SK-N-MC (cell line): ENCODE results near the gene PSEN1.

Experiments
- DNase-seq: peaks from one replicate; pipeline ENCODE4 v3.0.0-alpha.2; 2011; ENCODE audit warnings: low read depth, low spot score
- H3K27ac ChIP-seq: fragments of 200-600 bp; sonication (generic); 2 replicates; pipeline ENCODE4 v1.5.1; 2016; ENCODE audit warnings: mixed run types
- H3K36me3 ChIP-seq: fragments of 200-600 bp; sonication (generic); 2 replicates; pipeline ENCODE4 v1.6.1; 2017; ENCODE audit warnings: antibody characterized with exemption, low read length, mixed read lengths; ENCODE audit not compliant: insufficient read depth
- H3K4me3 ChIP-seq: fragments of 200-600 bp; sonication (generic); 2 replicates; pipeline ENCODE4 v1.5.1; 2016
- H3K9ac ChIP-seq: fragments of 200-600 bp; sonication (generic); 2 replicates; pipeline ENCODE4 v1.8.0; 2017; ENCODE audit warnings: mixed run types, mixed read lengths; ENCODE audit not compliant: insufficient read length
- H3K9me3 ChIP-seq: fragments of 200-600 bp; sonication (generic); 2 replicates; pipeline ENCODE4 v1.6.1; 2017; ENCODE audit warnings: low read depth, mild to moderate bottlenecking, antibody characterized with exemption, low read length, moderate library complexity, mixed read lengths
- EZH2 ChIP-seq: fragments of 200-600 bp; sonication (generic); IDR thresholded peaks from one replicate; pipeline ENCODE4 v1.6.1; 2017; ENCODE audit warnings: antibody characterized with exemption
- FOXP2 ChIP-seq: optimal IDR thresholded peaks from 2 replicates; pipeline ENCODE3; 2011; ENCODE audit warnings: mild to moderate bottlenecking, moderate library complexity; ENCODE audit not compliant: insufficient read depth; ENCODE audit errors: extremely low read length, control extremely low read depth
- POLR2AphosphoS5 ChIP-seq: IDR thresholded peaks from 2 replicates; pipeline ENCODE4 v1.6.1; 2012; ENCODE audit warnings: mild to moderate bottlenecking, low read depth, low read length, borderline replicate concordance

PSEN1 gene

GRCh38 chr14:73136387-73137225, at the start of gene PSEN1:
PSEN1 (plus strand) TSS chr14:73136507; CDS start chr14:73148020, 11,513 bp downstream.
- DNase-seq, result peak; percentile 50
- H3K9ac ChIP-seq, result peak within 1 kb of the TSS; percentile 84
- peak within 1 kb of the TSS; percentile 58; the same call in 1 of the 2 replicates for H3K27ac ChIP-seq
- peak within 1 kb of the TSS; percentile 94 for H3K4me3 ChIP-seq
- H3K36me3 ChIP-seq, result no peaks in the 10 kb centered on the region
- TF ChIP-seq POLR2AphosphoS5, result peak; percentile 92
- no peak for TF ChIP-seq EZH2
- H3K9me3 ChIP-seq, result no peaks in the 10 kb centered on the region

- no peaks in the 10 kb centered on the region for H3K9me3 ChIP-seq
- no peak overlapping the region for H3K27ac ChIP-seq
- no peak for DNase-seq
- H3K36me3 ChIP-seq, result peaks cover 79% of the 10 kb centered on the region
- H3K4me3 ChIP-seq, result no peak overlapping the region
- TF ChIP-seq EZH2 (no peak), FOXP2 (no peak), POLR2AphosphoS5 (no peak)
- no peak overlapping the region for H3K9ac ChIP-seq
Measured at GRCh38 chr14:73091044-73091443, 45.3 kb upstream of the PSEN1 start.

DNA sequence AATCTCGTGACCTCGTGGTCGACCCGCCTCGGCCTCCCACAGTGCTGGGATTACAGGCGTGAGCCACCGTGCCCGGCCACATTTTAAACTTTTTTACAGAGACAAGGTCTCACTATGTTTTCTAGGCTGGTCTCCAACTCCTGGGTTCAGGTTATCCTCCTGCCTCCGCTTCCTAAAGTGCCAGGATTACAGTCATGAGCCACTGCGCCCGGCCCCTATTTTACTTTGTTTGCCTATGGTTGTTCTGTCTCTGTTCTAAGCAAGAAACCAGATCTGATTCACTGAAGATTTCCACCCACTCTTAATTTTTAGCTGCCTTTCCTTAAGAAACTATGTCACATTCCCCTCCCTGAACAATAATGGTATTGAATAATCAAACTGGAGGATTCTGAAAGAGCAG, 38.9 kb upstream of the PSEN1 start:
- DNase-seq, result no peak
- peaks cover 79% of the 10 kb centered on the region for H3K36me3 ChIP-seq
- H3K9ac ChIP-seq, result no peak overlapping the region
- H3K9me3 ChIP-seq, result no peaks in the 10 kb centered on the region
- no peak overlapping the region for H3K27ac ChIP-seq
- H3K4me3 ChIP-seq, result no peak overlapping the region
- no peak for TF ChIP-seq EZH2
- TF ChIP-seq FOXP2, result no peak
- no peak for TF ChIP-seq POLR2AphosphoS5

DNA sequence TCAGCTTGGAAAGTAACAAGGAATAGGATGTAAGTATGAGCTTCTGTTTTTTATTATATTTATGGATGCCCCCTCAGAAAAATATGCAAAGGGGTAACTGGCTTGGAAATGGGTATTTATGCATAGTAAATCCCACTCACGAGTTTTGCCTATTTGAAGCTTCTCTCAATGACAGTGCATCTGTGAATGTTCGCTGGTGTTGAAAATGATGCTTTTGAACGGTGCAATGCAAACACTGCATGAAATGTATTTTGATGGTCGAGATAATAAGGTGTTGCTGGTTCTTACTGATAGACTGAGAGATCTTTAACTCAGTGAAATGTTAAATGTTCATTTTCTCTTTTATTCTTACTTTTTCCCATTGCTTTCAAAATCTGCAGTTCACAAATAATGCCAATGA, 36.0 kb upstream of the PSEN1 start:
- H3K36me3 ChIP-seq, result peaks cover 86% of the 10 kb centered on the region
- no peak overlapping the region for H3K27ac ChIP-seq
- DNase-seq, result no peak
- H3K9ac ChIP-seq, result no peak overlapping the region
- H3K4me3 ChIP-seq, result no peak overlapping the region
- no peaks in the 10 kb centered on the region for H3K9me3 ChIP-seq
- TF ChIP-seq POLR2AphosphoS5 (no peak), FOXP2 (no peak), EZH2 (no peak)

GRCh38 chr14:73102806-73103497, 33.4 kb upstream of the PSEN1 start:
- Histone ChIP-seq H3K9me3 (no peaks in the 10 kb centered on the region), H3K27ac (peak overlapping the region; percentile 64), H3K4me3 (no peak overlapping the region), H3K9ac (no peak overlapping the region), H3K36me3 (peaks cover 92% of the 10 kb centered on the region)
- DNase-seq, result no peak
- TF ChIP-seq FOXP2, result no peak
- no peak for TF ChIP-seq EZH2
- TF ChIP-seq POLR2AphosphoS5, result no peak

- H3K36me3 ChIP-seq, result peaks cover 92% of the 10 kb centered on the region
- no peak overlapping the region for H3K4me3 ChIP-seq
Measured at GRCh38 chr14:73105050-73105449, 31.3 kb upstream of the PSEN1 start.

DNA sequence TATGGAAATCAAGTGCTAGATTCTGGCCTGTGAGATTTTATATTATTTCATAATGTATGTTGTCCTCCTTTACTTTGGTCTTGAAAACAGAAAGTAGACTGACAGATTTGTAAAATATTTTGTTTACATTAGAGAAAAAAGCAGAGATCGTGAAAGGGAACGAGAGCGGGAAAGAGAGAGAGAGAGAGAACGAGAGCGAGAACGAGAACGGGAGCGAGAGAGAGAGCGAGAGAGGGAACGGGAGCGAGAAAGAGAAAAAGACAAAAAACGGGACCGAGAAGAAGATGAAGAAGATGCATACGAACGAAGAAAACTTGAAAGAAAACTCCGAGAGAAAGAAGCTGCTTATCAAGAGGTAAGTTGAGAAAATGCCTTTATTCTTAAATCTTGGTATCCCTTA, 30.6 kb upstream of the PSEN1 start:
- no peak overlapping the region for H3K9ac ChIP-seq
- no peak overlapping the region; the same call in 1 of the 2 replicates for H3K27ac ChIP-seq
- H3K4me3 ChIP-seq, result no peak overlapping the region
- TF ChIP-seq EZH2 (no peak), POLR2AphosphoS5 (no peak), FOXP2 (no peak)
- peaks cover 92% of the 10 kb centered on the region for H3K36me3 ChIP-seq
- no peak for DNase-seq
- H3K9me3 ChIP-seq, result no peaks in the 10 kb centered on the region

More at GRCh38 chr14:73105050-73105449, 31.3 kb upstream of the PSEN1 start:
- no peak for TF ChIP-seq POLR2AphosphoS5
- Histone ChIP-seq H3K9me3 (no peaks in the 10 kb centered on the region), H3K27ac (peak overlapping the region; percentile 27; the same call in 1 of the 2 replicates), H3K9ac (no peak overlapping the region)
- DNase-seq, result no peak

DNA sequence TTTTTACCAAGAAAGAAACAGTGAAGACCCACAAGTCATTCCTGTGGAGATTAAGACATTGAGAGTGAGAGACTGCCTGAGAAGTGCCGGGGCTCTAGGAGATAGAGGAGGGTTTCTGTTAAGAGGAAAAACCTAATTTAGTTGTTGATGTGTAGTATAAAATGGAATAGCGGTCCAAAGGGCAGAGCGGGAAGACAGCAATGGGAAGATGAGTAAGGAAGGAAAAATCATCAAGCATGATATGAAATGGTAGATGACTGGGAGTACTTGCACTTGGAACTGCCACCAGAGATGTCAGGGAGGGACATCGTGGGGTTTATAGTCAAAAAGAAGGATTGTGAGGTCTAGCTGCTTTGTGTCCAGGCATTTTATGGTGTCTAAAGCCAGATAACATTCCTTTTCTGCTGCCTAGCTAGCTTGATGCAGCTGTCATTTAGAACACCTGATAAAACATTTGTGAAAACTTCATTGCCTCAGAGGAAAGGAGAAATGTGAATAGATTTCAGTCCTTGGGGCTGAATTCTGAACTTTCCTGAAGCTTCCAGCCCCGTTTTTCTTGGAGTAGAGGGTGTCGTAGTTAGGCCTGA, 20.1 kb upstream of the PSEN1 start:
- peaks cover 91% of the 10 kb centered on the region for H3K36me3 ChIP-seq
- no peak overlapping the region for H3K4me3 ChIP-seq
- H3K27ac ChIP-seq, result peak overlapping the region; percentile 30
- H3K9ac ChIP-seq, result no peak overlapping the region
- no peaks in the 10 kb centered on the region for H3K9me3 ChIP-seq
- no peak for TF ChIP-seq POLR2AphosphoS5
- no peak for TF ChIP-seq EZH2
- no peak for TF ChIP-seq FOXP2
- no peak for DNase-seq
